DND-41 (cell line): ENCODE measurements around the gene FLOT1.

Source experiments
- CTCF ChIP-seq: IDR thresholded peaks from 2 replicates; pipeline ENCODE4 v1.5.1; 2012; ENCODE audit warnings: borderline replicate concordance, low read length, moderate library complexity, mild to moderate bottlenecking; ENCODE audit not compliant: poor library complexity, severe bottlenecking; ENCODE audit errors: extremely low read depth
- EZH2 ChIP-seq: IDR thresholded peaks from 3 replicates; pipeline ENCODE4 v1.6.1; 2012; ENCODE audit warnings: borderline replicate concordance, low read depth, mild to moderate bottlenecking, moderate library complexity, low read length, inconsistent platforms; ENCODE audit not compliant: severe bottlenecking

- TF ChIP-seq EZH2 (no peak), CTCF (no peak)
These were observed 33.2 kb downstream of the FLOT1 start for GRCh38 chr6:30709101-30709868.
